Glutamatergic neuron (in vitro differentiated cells): ENCODE results near the gene GSN. TPM values are rescaled to one million over a fixed set of nuclear protein-coding genes. Genes with fewer than 3 reads are reported as not detected.

Experiments
- DNase-seq: peaks from one replicate; pipeline ENCODE4 v3.0.0; 2022
- H3K27ac Mint-ChIP-seq: one replicate; pipeline ENCODE4 v1.8.0; 2020; ENCODE audit warnings: mild to moderate bottlenecking, mixed read lengths, inconsistent platforms; ENCODE audit not compliant: unreplicated experiment
- H3K27me3 Mint-ChIP-seq: one replicate; pipeline ENCODE4 v1.8.0; 2020; ENCODE audit warnings: mild to moderate bottlenecking, moderate library complexity, mixed read lengths, inconsistent platforms; ENCODE audit not compliant: unreplicated experiment
- H3K36me3 Mint-ChIP-seq: one replicate; pipeline ENCODE4 v1.8.0; 2020; ENCODE audit warnings: mild to moderate bottlenecking, mixed read lengths, inconsistent platforms; ENCODE audit not compliant: unreplicated experiment
- H3K4me1 Mint-ChIP-seq: one replicate; pipeline ENCODE4 v1.8.0; 2020; ENCODE audit warnings: mild to moderate bottlenecking, low read depth, mixed read lengths, inconsistent platforms; ENCODE audit not compliant: unreplicated experiment
- H3K4me3 Mint-ChIP-seq: one replicate; pipeline ENCODE4 v1.8.0; 2020; ENCODE audit warnings: mild to moderate bottlenecking, mixed read lengths, inconsistent platforms; ENCODE audit not compliant: unreplicated experiment
- H3K9me3 Mint-ChIP-seq: one replicate; pipeline ENCODE4 v1.8.0; 2020; ENCODE audit warnings: mild to moderate bottlenecking, moderate library complexity, mixed read lengths, inconsistent platforms; ENCODE audit not compliant: unreplicated experiment
- CTCF ChIP-seq: fragments of 200-600 bp; sonication (generic); IDR thresholded peaks from one replicate; pipeline ENCODE4 v1.5.0; 2021; ENCODE audit not compliant: partially characterized antibody, unreplicated experiment
- total RNA-seq: library from RNA; stranded (reverse); fragmentation: NEBNext Ultra II Directional; extraction: Animal tissue kit (Norgen Biotek cat#: 25700); gene quantifications from one replicate; pipeline ENCODE4 v1.2.1, GENCODE V29; 2021; ENCODE audit not compliant: unreplicated experiment

Gene GSN
- total RNA-seq, 1 donor from 2014 or later = 11.6 TPM

GRCh38 chr9:121277026-121277425 is 9.1 kb downstream of the GSN start:
- Mint-ChIP-seq H3K27me3 (peaks cover 14% of the 10 kb centered on the region), H3K9me3 (no peaks in the 10 kb centered on the region), H3K4me3 (no peak overlapping the region), H3K36me3 (peaks cover 4% of the 10 kb centered on the region), H3K4me1 (peaks cover 1% of the 10 kb centered on the region), H3K27ac (no peak overlapping the region)
- TF ChIP-seq CTCF = no peak
- DNase-seq = no peak

GRCh38 chr9:121277518-121278295 is 9.7 kb downstream of the GSN start:
- no peak overlapping the region for H3K4me3 Mint-ChIP-seq
- peaks cover 2% of the 10 kb centered on the region for H3K4me1 Mint-ChIP-seq
- H3K36me3 Mint-ChIP-seq = peaks cover 4% of the 10 kb centered on the region
- TF ChIP-seq CTCF = no peak
- H3K9me3 Mint-ChIP-seq = no peaks in the 10 kb centered on the region
- peaks cover 14% of the 10 kb centered on the region for H3K27me3 Mint-ChIP-seq
- no peak for DNase-seq
- H3K27ac Mint-ChIP-seq = no peak overlapping the region

GRCh38 chr9:121278477-121279261 is 10.7 kb downstream of the GSN start:
- Mint-ChIP-seq H3K4me3 (no peak overlapping the region), H3K9me3 (peaks cover 2% of the 10 kb centered on the region), H3K36me3 (peaks cover 4% of the 10 kb centered on the region), H3K27ac (no peak overlapping the region), H3K4me1 (peaks cover 3% of the 10 kb centered on the region), H3K27me3 (peaks cover 14% of the 10 kb centered on the region)
- DNase-seq = no peak
- peak; percentile 78 for TF ChIP-seq CTCF

GRCh38 chr9:121279776-121280388 is 11.9 kb downstream of the GSN start:
- H3K4me1 Mint-ChIP-seq = peaks cover 3% of the 10 kb centered on the region
- H3K4me3 Mint-ChIP-seq = no peak overlapping the region
- peaks cover 4% of the 10 kb centered on the region for H3K36me3 Mint-ChIP-seq
- peaks cover 11% of the 10 kb centered on the region for H3K27me3 Mint-ChIP-seq
- H3K27ac Mint-ChIP-seq = no peak overlapping the region
- no peak for TF ChIP-seq CTCF
- no peak for DNase-seq
- peaks cover 2% of the 10 kb centered on the region for H3K9me3 Mint-ChIP-seq
